Umbilical cord (tissue), 2 donors: ENCODE measurements around the gene KCTD15. TPM values are rescaled to one million over a fixed set of nuclear protein-coding genes. Genes with fewer than 3 reads are reported as not detected.

Experiments used
- DNase-seq: peaks from one replicate; pipeline ENCODE4 v3.0.0-alpha.2; 2015; ENCODE audit warnings: low spot score
- total RNA-seq: library from RNA; depleted of rRNA; stranded (reverse); fragments of >200 nt; gene quantifications from one replicate; pipeline ENCODE4 v1.2.3, GENCODE V29; 2014; ENCODE audit warnings: low replicate concordance; ENCODE audit not compliant: insufficient read depth

The KCTD15 gene, protein sequence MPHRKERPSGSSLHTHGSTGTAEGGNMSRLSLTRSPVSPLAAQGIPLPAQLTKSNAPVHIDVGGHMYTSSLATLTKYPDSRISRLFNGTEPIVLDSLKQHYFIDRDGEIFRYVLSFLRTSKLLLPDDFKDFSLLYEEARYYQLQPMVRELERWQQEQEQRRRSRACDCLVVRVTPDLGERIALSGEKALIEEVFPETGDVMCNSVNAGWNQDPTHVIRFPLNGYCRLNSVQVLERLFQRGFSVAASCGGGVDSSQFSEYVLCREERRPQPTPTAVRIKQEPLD
- total RNA-seq = 110 TPM

GRCh38 chr19:33796164-33796875, at the start of gene KCTD15:
KCTD15 (plus strand) TSS chr19:33796870; CDS start chr19:33800455, 3,585 bp downstream.
- DNase-seq = peak; percentile 81

GRCh38 chr19:33747273-33747672, 49.4 kb upstream of the KCTD15 start:
- no peak for DNase-seq

DNA sequence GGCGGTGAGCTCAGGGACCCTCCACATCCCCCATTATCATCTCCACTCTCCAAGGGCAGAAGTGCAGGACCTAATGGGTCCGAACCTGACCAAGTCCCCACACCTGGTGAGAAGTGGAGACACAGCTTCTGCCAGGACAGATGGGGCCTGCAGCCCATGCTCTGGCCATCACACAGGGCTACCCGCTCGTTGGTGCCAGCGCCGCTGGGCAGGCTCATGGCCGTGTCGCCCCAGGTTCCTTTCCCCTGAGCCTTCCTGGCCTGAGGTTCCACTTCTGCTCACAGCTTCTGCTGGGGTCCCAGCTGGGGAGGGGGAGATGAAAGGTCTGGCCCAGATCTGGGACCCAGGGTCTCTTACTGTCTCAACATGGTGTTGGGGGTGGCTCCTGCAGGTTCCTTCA, 48.4 kb upstream of the KCTD15 start:
- DNase-seq = no peak

DNA sequence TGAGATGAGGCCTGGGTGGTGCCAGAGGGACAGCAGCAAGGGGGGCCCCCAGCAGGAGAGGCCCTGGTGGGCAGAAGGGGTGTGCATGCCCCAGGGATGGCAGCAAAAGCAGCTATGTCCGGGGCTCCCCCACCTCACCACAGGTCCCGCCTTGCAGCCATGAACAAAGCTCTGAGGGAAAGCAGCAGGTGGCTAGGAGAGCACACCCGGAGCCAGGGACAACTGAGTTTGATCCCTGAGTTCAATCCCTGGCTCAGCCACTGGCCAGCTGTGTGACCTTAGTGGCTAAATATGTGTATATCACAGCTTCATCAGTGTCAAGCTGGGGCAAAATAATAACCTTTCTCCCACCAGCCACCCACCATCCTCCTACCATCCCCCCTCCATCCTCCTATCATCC, 47.7 kb upstream of the KCTD15 start:
- no peak for DNase-seq

DNA sequence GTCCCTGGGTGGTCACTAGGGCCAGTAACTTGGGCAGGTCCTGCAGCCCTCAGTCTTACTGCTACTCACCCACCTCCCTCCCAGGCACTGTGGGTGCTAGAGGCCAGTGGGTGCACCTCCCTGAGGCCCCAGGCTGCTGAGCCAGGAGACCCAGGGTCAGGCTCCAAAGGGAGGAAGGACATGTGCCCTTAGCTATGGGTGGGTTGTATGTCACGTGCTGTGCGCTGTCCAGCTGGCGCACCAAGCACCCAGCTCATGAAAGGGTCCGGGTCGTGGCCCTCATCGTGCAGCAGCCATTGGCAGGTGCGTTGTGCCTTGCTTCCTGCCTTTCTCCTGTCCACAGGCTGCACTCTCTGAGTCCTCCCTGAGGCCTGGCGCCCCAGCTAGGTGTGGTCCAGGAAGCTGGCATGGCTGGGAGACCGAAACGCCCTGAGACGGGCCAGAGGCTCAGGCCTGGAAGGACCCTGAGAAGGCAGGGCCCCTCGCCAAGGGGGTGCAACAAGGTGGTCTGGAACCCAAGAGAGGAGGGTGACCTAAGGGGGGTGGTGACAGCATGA, 47.0 kb upstream of the KCTD15 start:
- DNase-seq = no peak

- no peak for DNase-seq
Measured at GRCh38 chr19:33750587-33751435, 45.9 kb upstream of the KCTD15 start.

DNA sequence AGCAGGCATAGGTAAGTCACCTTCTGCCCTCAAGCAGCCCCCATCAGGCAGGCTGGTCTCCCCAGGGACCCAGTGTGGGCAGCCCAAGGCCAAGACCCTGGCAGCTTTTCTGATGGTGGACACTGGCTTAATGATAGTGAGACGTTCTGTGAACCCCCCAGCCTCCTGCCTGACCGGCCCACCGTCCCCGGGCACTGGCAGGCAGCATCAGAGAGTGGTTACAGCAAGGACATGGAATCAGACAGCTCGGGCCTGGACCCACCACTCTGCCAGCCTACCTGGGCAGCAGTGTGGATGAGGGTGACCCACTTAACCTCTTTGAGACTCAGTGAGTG, 45.3 kb upstream of the KCTD15 start:
- DNase-seq = no peak

- no peak for DNase-seq
Measured at GRCh38 chr19:33752018-33752800, 44.5 kb upstream of the KCTD15 start.

DNA sequence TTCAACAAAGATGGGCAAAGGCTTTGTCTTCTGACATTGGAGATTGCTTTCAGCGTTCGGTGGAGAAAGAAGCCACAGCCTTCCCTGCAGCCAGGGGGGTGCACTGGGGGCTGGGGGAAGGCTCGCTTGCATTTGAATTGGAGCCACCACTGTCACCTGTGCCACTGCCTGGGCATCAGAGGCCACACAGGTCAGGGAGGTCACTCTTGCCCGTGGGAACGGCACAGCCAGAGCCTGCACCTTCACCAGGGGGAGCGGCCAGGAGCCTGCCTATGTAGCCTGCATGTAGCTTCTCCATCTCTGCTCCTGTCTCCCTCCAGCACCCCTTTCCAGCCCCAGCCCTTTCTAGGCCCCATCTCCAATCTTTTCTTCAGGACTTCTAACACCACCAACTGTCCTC, 43.7 kb upstream of the KCTD15 start:
- DNase-seq = no peak

DNA sequence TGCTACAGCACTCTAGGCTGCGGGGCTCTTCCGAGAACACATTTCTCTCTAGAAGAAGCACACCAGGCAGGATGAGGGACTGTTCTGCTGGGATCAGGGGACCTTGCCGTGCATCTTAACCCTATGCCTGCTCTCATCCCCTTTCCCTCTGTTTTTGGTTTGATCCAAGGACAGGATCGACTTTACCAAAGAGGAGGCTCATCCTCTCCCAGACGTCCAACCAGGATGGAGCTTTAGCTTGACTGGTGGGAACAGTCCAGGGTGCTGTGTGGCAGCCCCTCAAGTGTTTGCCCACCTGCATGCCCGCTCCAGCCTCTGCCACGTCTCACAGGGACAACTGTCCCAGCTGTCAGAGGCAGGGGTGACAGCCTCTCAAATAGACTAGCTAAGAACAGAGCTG, 42.3 kb upstream of the KCTD15 start:
- DNase-seq = no peak

DNA sequence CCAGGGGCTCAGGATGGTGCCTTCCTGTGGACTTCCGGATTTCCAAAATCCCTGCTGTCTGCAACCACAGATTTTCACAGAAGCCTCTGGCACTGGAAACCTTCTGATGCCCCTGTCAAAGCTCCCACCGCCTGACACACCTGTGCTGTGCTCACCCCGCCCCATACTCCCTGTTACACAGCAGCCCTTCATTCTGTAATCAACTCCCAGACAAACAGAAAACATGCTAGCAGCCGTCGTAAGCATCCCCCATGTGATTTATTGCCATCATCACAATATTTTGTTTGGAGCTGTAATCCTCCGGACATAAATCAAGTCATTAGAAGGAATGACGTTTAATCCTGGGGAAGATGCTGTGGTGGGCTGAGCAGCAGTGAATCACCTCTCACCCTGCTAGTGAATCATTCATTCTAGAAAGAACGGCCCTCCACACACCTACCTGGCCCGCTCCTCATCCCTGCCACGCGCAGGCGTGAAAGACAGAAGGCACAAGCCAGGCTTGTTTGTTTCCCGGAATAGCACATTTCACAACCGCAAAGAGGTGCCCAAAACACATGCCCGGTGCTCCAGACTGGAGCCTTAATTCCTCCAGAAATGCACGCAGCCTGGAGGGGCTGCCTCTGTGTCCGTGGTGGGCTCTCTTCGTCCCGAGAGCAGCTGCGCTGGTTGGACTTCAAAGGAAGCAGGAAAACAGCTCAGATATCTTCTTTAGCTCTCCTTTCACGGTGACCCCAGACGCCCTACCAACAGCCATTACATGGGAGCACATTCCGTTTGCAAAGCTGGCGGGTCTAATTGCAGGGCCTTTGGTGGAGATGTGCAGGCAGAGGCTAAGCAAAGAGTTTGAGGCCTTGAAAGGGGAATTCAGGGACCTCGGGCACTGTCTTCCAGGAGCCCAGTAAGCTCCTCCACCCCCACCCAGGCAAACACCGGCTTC, 41.3 kb upstream of the KCTD15 start:
- DNase-seq = no peak

- DNase-seq = no peak
Measured at GRCh38 chr19:33756177-33756576, 40.5 kb upstream of the KCTD15 start.

DNA sequence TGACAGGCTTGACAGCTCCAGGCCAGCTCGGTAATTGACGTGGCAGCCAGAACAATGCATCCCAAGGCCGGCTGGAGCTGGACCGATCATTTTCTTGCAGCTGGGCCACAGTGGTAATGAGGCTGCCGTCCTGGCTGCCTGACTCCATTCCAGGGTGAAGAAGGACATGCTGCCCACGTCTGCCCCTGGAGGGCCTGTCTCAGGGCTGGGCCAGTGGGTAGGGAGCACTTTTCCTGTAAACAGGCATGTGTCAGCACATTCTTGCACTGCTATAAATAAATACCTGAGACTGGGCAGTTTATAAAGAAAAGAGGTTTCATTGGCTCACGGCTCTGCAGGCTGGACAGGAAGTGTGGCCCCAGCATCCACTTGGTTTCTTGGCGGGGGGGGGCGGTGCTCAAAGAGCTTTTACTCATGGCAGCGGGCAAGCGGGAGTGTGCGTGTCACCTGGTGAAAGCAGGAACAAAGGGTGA, 38.1 kb upstream of the KCTD15 start:
- no peak for DNase-seq

GRCh38 chr19:33759356-33759755, 37.3 kb upstream of the KCTD15 start:
- no peak for DNase-seq

DNA sequence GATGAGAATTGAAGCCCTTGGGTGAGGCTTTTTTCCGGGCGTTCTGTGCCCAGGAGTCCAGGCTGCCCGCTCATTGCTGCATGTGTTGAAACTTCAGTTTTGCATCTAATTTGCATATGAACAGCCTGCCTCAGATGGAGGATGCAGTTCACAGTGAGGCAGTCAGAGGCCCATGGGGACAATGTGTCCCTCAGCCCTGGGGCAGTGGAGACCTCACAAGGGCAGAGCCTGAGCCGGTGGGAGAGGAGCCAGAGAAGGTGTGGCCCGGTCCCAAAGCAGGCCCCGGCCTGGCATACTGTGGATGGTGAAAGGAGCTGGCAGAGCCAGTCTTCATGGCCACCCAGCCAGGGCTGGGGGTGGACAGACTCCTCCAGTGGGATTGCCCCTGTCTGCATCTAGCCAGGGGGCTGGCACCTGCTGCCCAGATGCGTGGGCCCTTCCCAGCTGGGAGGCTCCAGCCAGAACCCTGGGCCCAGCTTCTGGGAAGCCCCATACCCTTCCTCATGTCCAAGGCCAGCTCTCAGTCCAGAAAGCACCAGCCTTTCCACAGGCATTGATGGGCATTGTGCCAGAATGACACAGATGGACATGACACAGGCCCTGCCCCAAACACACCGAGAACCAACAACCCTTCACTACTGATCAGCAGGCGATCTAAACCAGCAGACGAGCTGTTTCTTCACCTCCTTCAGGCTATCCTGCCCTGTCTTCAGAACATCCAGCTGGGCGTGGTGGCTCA, 32.9 kb upstream of the KCTD15 start:
- no peak for DNase-seq

GRCh38 chr19:33766623-33767022, 30.0 kb upstream of the KCTD15 start:
- no peak for DNase-seq

GRCh38 chr19:33767898-33768413, 28.7 kb upstream of the KCTD15 start:
- no peak for DNase-seq

GRCh38 chr19:33769208-33769607, 27.5 kb upstream of the KCTD15 start:
- no peak for DNase-seq

GRCh38 chr19:33770107-33770506, 26.6 kb upstream of the KCTD15 start:
- DNase-seq = no peak
